HepG2 (cell line): ENCODE data around the gene CCDC83. TPM values are rescaled to one million over a fixed set of nuclear protein-coding genes. Genes with fewer than 3 reads are reported as not detected.

Experiments
- ATF7-NPFF ChIP-seq: sonication (generic); formaldehyde crosslinking; IDR thresholded peaks from 2 replicates; pipeline ENCODE4 v1.8.1; 2023; ENCODE audit warnings: mild to moderate bottlenecking, low read depth, missing genetic modification reagents, moderate library complexity
- CHD4 ChIP-seq: fragments of 200-600 bp; sonication (generic); IDR thresholded peaks from 2 replicates; pipeline ENCODE4 v1.7.0; 2017; ENCODE audit warnings: mild to moderate bottlenecking, low read length, borderline replicate concordance
- FOSL1 ChIP-seq: sonication (generic); formaldehyde crosslinking; IDR thresholded peaks from 2 replicates; pipeline ENCODE4 v1.9.0; 2021; ENCODE audit warnings: missing genetic modification reagents, borderline replicate concordance
- IKZF1 ChIP-seq: fragments of 450-650 bp; IDR thresholded peaks from 2 replicates; pipeline ENCODE4 v1.7.1; 2016
- KAT8 ChIP-seq: IDR thresholded peaks from 2 replicates; pipeline ENCODE4 v1.6.1; 2016; ENCODE audit warnings: missing genetic modification reagents, missing compliant biosample characterization
- KDM5B ChIP-seq: sonication (generic); formaldehyde crosslinking; IDR thresholded peaks from 2 replicates; pipeline ENCODE4 v1.4.0; 2020; ENCODE audit warnings: missing genetic modification reagents, mild to moderate bottlenecking, borderline replicate concordance
- MAF1 ChIP-seq: sonication (generic); formaldehyde crosslinking; IDR thresholded peaks from 2 replicates; pipeline ENCODE4 v1.5.0; 2020; ENCODE audit warnings: missing genetic modification reagents, borderline replicate concordance
- MBNL3 ChIP-seq: fragments of 250-450 bp; sonication (Bioruptor Pico); conservative IDR thresholded peaks from 2 replicates; pipeline ENCODE4 v1.8.0; 2022; ENCODE audit warnings: mild to moderate bottlenecking, inconsistent platforms
- MED1 ChIP-seq: sonication (generic); formaldehyde crosslinking; IDR thresholded peaks from 2 replicates; pipeline ENCODE4 v1.4.0; 2020; ENCODE audit warnings: missing genetic modification reagents
- MTF2 ChIP-seq: sonication (generic); formaldehyde crosslinking; IDR thresholded peaks from 2 replicates; pipeline ENCODE4 v1.5.0; 2020; ENCODE audit warnings: missing genetic modification reagents, borderline replicate concordance
- PHF20 ChIP-seq: sonication (generic); formaldehyde crosslinking; IDR thresholded peaks from 2 replicates; pipeline ENCODE4 v1.5.0; 2020; ENCODE audit warnings: mild to moderate bottlenecking, missing genetic modification reagents
- RXRB ChIP-seq: IDR thresholded peaks from 2 replicates; pipeline ENCODE4 v1.6.1; 2016; ENCODE audit warnings: borderline replicate concordance, missing genetic modification reagents, missing compliant biosample characterization
- SSRP1 ChIP-seq: IDR thresholded peaks from 2 replicates; pipeline ENCODE4 v1.6.1; 2016; ENCODE audit warnings: control low read depth
- TAF1 ChIP-seq: sonication (generic); formaldehyde crosslinking; IDR thresholded peaks from 2 replicates; pipeline ENCODE4 v1.4.0; 2020; ENCODE audit warnings: missing genetic modification reagents
- TBP ChIP-seq: sonication (generic); formaldehyde crosslinking; IDR thresholded peaks from 2 replicates; pipeline ENCODE4 v1.5.0; 2020; ENCODE audit warnings: missing genetic modification reagents
- TCF7L2 ChIP-seq: IDR thresholded peaks from 2 replicates; pipeline ENCODE4 v1.6.1; 2011; ENCODE audit warnings: mild to moderate bottlenecking, low read depth, low read length, moderate library complexity
- ZBTB38 ChIP-seq: sonication (generic); formaldehyde crosslinking; IDR thresholded peaks from 2 replicates; pipeline ENCODE4 v1.5.1; 2020; ENCODE audit warnings: mild to moderate bottlenecking, missing genetic modification reagents
- ZBTB7B ChIP-seq: sonication (generic); formaldehyde crosslinking; IDR thresholded peaks from 2 replicates; pipeline ENCODE4 v1.4.0; 2020; ENCODE audit warnings: missing genetic modification reagents
- ZNF274 ChIP-seq: sonication (generic); formaldehyde crosslinking; IDR thresholded peaks from 2 replicates; pipeline ENCODE4 v1.5.1; 2020; ENCODE audit warnings: mild to moderate bottlenecking, missing genetic modification reagents
- ZNF670 ChIP-seq: sonication (generic); formaldehyde crosslinking; IDR thresholded peaks from 2 replicates; pipeline ENCODE4 v1.8.0; 2022; ENCODE audit warnings: mild to moderate bottlenecking, missing genetic modification reagents, borderline replicate concordance
- ZNF766 ChIP-seq: sonication (generic); formaldehyde crosslinking; IDR thresholded peaks from 2 replicates; pipeline ENCODE4 v1.5.0; 2020; ENCODE audit warnings: missing genetic modification reagents, borderline replicate concordance
- ZNF768 ChIP-seq: sonication (generic); formaldehyde crosslinking; IDR thresholded peaks from 2 replicates; pipeline ENCODE4 v1.4.0; 2020; ENCODE audit warnings: missing genetic modification reagents
- polyA plus RNA-seq, 8 experiments: library from polyadenylated mRNA; depleted of rRNA in 3 of 8; stranded (reverse) in 7 of 8; unstranded in 1 of 8; fragments of >200 nt; fragmentation: Illumina TruSeq in 4 of 8; extraction: Trizol in 4 of 8; gene quantifications; 2 replicates each; pipeline versions ENCODE4 v1.2.1 to v1.2.3, GENCODE V29; 2011 to 2016; ENCODE audit warnings: low read depth in 4 of 8, missing spikeins in 1 of 8, mixed read lengths in 1 of 8; ENCODE audit not compliant: insufficient read depth in 1 of 8
- total RNA-seq, 5 experiments: library from RNA; depleted of rRNA; stranded (reverse); fragments of >200 nt; fragmentation: Illumina TruSeq; extraction: Trizol; gene quantifications; 2 replicates each; pipeline ENCODE4 v1.2.3, GENCODE V29; 2016; ENCODE audit warnings: low read depth in 1 of 5
- TF ChIP-seq, protein P1 (sequence below): IDR thresholded peaks from 2 replicates; pipeline ENCODE4 v1.6.1; 2016; ENCODE audit warnings: low read depth, borderline replicate concordance
- TF ChIP-seq, protein P2 (sequence below): sonication (generic); formaldehyde crosslinking; IDR thresholded peaks from 2 replicates; pipeline ENCODE4 v1.8.1; 2023; ENCODE audit warnings: missing genetic modification reagents, mild to moderate bottlenecking, borderline replicate concordance
- TF ChIP-seq, protein P3 (sequence below): sonication (generic); formaldehyde crosslinking; IDR thresholded peaks from 2 replicates; pipeline ENCODE4 v1.4.0; 2020; ENCODE audit warnings: missing genetic modification reagents, borderline replicate concordance
- TF ChIP-seq, protein P4 (sequence below): sonication (generic); formaldehyde crosslinking; IDR thresholded peaks from 2 replicates; pipeline ENCODE4 v1.4.0; 2020; ENCODE audit warnings: mild to moderate bottlenecking, missing genetic modification reagents
- TF ChIP-seq, protein P5 (sequence below): IDR thresholded peaks from 2 replicates; pipeline ENCODE4 v1.6.1; 2016
- TF ChIP-seq, protein P6 (sequence below): sonication (generic); formaldehyde crosslinking; IDR thresholded peaks from 2 replicates; pipeline ENCODE4 v1.5.1; 2020; ENCODE audit warnings: missing genetic modification reagents, mild to moderate bottlenecking, borderline replicate concordance

The CCDC83 gene
- total and polyA plus RNA-seq, 2 of the 13 experiments (the other 11 are each of a cell fraction or from before 2014, with no cell fraction given): not detected

DNA sequence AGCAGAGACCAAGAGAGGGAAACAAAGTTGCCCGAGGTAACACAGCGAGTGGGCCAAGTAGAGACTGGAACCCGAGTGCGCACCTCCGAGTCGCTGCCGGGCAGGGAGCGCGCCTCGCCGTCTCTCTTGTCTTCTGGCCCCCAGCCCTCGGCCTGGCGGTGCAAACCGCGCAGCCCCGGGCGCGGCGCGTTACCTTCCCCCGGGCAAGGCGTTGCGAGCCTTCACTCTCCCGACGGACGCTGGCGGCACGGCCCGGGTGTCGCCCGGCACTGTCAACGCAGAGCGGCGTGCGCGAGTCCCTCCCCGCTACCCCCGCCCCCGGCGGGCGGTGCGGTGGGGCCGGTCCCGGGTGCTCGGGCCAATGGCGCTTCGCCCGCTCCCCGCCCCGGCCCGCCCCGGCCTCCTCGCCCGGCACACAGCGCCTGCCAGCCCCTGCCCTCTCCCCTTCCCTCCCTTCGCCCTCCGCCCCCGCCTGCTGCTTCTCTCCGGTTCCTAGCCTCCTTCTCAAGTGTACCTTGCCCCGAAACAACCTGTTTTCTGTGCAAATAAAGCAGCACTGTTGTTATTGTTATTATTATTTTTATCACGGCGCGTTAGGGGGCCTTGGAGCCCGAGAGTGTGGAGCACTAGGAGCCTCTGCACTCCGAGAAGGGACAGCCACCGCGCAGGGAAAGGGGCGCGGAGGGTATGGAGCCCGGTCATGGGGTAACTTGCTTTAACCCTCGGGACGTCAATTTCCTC, 44.1 kb upstream of the CCDC83 start, which contains the start of gene SYTL2 (continued):
- TF ChIP-seq ATF7-NPFF (CRISPR knock-in tag): 0 out of 2 replicates have a peak, but pooled peaks have one; percentile 33
- no peak for TF ChIP-seq MBNL3 (CRISPR knock-in tag)
- no peak for TF ChIP-seq TBP (CRISPR knock-in tag)
- TF ChIP-seq CHD4: no peak
- no peak for TF ChIP-seq MED1 (CRISPR knock-in tag)
- TF ChIP-seq ZNF768 (CRISPR knock-in tag): peak; percentile 83
- no peak for TF ChIP-seq PHF20 (CRISPR knock-in tag)
- TF ChIP-seq, protein P1, sequence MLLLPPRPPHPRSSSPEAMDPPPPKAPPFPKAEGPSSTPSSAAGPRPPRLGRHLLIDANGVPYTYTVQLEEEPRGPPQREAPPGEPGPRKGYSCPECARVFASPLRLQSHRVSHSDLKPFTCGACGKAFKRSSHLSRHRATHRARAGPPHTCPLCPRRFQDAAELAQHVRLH: no peak
- TF ChIP-seq, protein P2, sequence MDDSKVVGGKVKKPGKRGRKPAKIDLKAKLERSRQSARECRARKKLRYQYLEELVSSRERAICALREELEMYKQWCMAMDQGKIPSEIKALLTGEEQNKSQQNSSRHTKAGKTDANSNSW (CRISPR knock-in tag): 0 out of 2 replicates have a peak, but pooled peaks have one; percentile 68
- no peak for TF ChIP-seq TCF7L2
- no peak for TF ChIP-seq TAF1 (CRISPR knock-in tag)
- no peak for TF ChIP-seq ZBTB7B
- no peak for TF ChIP-seq ZNF670 (CRISPR knock-in tag)
- no peak for TF ChIP-seq FOSL1 (CRISPR knock-in tag)
- TF ChIP-seq ZNF766 (CRISPR knock-in tag): no peak
- no peak for TF ChIP-seq ZBTB38
- TF ChIP-seq, protein P3, sequence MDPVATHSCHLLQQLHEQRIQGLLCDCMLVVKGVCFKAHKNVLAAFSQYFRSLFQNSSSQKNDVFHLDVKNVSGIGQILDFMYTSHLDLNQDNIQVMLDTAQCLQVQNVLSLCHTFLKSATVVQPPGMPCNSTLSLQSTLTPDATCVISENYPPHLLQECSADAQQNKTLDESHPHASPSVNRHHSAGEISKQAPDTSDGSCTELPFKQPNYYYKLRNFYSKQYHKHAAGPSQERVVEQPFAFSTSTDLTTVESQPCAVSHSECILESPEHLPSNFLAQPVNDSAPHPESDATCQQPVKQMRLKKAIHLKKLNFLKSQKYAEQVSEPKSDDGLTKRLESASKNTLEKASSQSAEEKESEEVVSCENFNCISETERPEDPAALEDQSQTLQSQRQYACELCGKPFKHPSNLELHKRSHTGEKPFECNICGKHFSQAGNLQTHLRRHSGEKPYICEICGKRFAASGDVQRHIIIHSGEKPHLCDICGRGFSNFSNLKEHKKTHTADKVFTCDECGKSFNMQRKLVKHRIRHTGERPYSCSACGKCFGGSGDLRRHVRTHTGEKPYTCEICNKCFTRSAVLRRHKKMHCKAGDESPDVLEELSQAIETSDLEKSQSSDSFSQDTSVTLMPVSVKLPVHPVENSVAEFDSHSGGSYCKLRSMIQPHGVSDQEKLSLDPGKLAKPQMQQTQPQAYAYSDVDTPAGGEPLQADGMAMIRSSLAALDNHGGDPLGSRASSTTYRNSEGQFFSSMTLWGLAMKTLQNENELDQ: no peak
- TF ChIP-seq, protein P4, sequence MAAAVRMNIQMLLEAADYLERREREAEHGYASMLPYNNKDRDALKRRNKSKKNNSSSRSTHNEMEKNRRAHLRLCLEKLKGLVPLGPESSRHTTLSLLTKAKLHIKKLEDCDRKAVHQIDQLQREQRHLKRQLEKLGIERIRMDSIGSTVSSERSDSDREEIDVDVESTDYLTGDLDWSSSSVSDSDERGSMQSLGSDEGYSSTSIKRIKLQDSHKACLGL (CRISPR knock-in tag): peak; percentile 77; the same call in 1 of the 2 replicates
- TF ChIP-seq IKZF1: no peak
- no peak for TF ChIP-seq SSRP1
- TF ChIP-seq KDM5B (CRISPR knock-in tag): peak; percentile 82; the same call in 1 of the 2 replicates
- TF ChIP-seq, protein P5, sequence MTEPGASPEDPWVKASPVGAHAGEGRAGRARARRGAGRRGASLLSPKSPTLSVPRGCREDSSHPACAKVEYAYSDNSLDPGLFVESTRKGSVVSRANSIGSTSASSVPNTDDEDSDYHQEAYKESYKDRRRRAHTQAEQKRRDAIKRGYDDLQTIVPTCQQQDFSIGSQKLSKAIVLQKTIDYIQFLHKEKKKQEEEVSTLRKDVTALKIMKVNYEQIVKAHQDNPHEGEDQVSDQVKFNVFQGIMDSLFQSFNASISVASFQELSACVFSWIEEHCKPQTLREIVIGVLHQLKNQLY (CRISPR knock-in tag): no peak
- TF ChIP-seq ZNF274 (CRISPR knock-in tag): peak; percentile 41; the same call in 1 of the 2 replicates
- no peak for TF ChIP-seq KAT8 (CRISPR knock-in tag)
- no peak for TF ChIP-seq RXRB
- no peak for TF ChIP-seq MTF2 (CRISPR knock-in tag)
- TF ChIP-seq, protein P6, sequence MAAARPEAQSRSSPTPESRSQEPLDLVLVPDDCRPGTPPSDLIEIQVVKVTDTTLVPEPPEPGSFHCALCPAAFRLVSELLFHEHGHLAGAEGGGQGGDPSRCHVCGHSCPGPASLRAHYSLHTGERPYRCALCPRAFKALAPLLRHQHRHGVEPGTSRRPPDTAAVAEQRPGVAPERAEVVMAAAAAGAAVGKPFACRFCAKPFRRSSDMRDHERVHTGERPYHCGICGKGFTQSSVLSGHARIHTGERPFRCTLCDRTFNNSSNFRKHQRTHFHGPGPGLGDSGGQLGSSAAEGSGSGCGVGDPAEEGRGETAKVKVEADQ (CRISPR knock-in tag): no peak
- TF ChIP-seq MAF1 (CRISPR knock-in tag): no peak
